GM19238 (cell line): ENCODE measurements around the gene TBC1D25.
"Not testable (repeated sequence)": the region's sequence is repeated elsewhere in the genome, so short reads cannot be mapped to it uniquely, and the experiment has no call there.

Experiments used
- DNase-seq: peaks from one replicate; pipeline ENCODE4 v3.0.0; 2011; ENCODE audit warnings: low spot score; ENCODE audit not compliant: insufficient read length

Gene TBC1D25

DNA sequence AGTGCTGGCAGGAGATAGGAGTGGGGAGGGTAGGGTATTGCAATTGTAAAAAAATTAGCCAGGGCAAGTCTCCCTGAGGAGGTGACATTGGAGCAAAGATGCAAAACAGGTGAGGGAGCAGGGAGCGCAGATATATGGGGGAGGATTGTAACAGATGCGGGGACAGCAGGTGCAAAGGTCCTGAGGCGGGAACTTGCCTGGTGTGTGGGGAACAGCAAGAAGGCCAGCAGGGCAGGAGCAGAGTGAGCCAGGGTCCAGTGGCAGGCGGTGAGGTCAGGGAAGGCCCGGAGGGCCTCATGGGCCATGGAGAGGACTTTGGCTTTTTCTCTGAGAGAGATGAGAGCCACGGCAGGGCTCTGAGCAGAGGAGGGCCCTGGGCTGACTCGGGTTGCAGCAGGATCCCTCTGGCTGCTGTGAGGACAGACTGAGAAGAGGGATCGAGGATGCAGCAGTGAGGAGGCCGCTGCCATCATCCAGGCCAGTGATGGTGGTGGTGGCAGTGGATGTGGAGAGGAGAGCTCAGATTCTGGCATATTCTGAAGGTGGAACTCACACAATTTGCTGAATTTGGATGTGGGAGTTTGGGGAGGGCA, 24.6 kb upstream of the TBC1D25 start:
- no peak for DNase-seq

DNA sequence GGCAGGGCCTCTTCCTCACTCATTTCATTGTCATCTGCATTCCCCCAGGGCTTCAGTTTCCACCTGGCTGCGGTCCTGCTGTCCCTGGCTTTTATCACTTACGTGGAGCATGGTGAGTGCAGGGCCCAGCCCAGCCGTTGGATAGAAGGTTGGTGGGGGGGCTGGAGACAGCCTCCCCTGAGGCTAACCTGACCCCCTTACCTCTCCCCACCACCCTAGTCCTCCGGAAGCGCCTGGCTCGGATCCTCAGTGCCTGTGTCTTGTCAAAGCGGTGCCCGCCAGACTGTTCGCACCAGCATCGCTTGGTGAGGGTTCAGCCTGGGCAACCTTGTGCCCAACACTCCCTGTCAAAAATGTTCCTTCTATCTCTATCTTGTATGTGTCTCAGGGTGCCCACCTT, 23.7 kb upstream of the TBC1D25 start:
- no peak for DNase-seq

DNA sequence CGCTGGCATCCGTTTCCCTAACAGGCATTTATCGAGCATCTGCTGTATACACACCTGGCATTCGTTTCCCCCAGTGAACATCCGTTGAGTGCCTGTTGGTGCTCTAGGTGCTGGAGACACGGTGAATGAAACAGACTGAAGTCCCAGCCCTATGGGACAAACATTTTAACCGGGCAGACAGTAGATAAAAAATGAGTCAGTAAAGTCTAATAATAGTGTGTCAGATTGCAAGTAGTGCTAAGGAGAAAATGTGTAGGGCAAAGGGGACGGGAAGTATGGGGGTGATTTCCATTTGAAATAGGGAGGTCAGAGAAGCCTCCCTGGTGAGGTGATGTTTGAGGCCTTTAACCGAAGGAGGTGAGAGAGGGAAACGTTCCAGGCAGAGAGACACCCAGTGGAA, 23.2 kb upstream of the TBC1D25 start:
- DNase-seq, result no peak

DNA sequence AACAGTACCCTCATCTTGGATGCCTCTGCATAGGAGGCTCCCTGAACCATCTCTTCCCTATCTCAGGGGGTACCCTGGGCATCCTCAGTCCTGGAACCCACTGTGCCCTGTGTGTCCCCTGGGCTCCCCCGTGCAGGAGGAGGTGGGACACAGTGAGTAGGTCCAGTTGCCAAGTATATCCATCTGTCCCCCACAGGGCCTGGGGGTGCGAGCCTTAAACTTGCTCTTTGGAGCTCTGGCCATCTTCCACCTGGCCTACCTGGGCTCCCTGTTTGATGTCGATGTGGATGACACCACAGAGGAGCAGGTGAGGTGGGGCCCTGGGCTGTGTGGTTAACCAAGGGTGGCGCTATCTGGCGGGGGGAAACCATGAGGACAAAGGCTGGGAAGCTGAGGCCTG, 22.5 kb upstream of the TBC1D25 start:
- no peak for DNase-seq

DNA sequence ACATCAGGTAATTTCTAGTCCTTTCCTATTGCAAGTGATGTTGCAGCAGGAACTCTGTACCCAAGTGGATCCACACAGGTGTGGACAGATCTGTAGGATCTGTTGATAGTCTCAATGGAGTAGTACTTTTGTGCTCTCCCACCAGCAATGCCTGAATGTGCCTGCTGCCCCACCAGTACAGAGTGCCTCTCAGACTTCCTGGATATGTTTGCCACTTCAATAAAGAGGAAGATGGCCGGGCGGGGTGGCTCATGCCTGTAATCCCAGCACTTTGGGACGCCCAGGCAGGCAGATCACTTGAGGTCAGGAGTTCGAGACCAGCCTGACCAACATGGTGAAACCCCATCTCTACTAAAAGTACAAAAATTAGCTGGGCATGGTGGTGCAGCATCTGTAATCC, 20.0 kb upstream of the TBC1D25 start:
- not testable (repeated sequence) for DNase-seq

DNA sequence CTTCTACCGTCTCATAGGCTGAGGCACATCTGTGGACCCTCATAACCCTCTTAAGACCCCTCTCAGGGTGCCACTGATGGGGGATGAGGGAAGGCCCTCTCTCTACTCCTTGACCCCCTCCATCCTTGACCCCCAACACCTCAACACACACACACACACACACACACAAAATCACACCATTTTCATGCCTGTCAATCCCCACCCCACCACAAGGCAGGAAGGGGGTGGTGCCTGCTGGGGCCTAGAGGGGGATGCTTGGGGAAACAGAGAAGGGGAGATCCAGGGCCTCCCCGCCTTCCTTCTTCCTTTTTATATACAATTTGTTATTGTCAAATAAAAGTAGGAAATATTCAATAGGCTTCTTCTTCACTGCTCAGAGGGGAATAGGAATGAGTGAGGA, 19.1 kb upstream of the TBC1D25 start:
- no peak for DNase-seq

DNA sequence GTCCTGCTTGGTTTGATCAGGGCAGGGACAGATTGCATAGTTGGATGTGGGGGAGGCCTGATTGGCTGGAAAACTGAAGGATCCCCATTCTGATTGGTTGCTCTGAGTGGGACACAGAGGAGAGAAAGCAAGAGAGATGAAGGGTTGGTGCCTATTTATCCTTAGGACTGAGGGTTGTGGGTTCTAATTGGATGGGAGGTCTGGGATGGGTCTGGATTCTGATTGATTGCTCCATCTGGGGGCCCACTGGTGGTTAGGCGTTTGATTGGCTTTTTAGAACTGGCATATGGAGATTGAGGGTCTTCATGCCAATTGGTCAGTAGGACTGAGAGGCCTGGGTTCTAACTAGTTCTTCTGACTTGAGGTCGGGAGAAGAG, 18.6 kb upstream of the TBC1D25 start:
- no peak for DNase-seq

DNA sequence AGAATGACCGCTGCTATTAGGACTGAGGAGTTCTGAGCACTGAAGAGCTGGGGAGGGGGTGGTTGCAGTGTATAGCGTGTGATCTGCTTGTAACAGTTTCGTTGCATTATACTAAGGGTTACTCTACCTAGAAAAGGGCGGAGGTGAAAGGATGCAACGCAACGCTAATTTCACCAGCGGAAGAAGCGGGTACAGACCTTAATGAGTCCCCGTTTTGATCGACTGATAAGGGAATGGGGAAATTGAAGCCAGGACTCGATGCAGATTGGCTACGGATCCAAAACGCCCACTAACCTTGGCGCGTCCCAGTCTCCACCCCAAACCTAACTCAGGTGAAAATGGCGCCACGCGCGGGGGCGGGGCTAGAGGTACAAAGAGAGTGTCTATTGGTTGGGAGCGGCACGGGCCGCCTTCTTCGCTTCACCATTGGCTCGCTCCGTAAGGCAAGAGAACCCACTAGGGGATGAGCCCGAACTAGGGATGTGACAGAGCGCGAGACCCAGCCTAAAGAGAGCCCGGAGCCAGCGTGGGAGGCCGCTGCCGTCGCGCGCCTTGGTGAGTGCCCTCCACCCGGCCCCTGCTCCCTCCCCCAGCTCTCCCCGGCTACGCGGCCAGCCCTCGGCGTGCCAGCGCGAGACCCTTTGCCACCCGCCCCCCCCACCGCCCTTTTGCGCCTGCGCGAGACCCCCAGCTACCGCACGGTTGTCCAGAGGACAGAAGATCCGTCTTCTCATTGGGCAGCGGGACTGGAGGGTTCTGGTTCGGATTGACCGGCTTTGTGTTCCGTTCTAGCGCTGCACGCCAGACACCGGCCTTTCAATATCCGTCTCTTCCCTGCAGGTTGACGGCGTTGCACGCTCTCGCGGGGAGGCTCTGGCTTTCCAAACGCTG, 17.9 kb upstream of the TBC1D25 start, which contains the start of gene EBP:
TSS of gene EBP (plus strand) at position 456 of the 891 bp plus-strand sequence. CDS start 1,964 bp downstream, outside the sequence.
- peak; percentile 78 for DNase-seq

DNA sequence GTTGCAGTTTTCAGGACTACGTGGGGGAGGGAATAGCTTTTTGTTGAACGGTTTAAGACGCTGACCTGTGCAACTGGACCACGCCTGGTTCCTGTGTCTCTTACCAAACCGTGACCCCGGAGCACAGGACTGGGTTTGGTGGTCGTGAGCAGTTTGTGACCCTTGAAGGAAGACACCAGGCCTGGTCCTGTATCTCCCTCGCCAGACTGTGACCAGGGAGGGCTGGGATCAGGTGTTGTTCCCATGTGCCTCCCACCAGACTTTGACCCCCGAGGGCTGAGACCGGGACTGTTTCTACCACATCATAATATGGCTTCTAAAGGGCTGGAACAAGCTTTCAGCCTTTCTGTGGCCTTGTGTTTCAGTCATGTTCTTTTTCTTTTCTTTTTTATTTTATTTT, 17.2 kb upstream of the TBC1D25 start:
- DNase-seq, result no peak

DNA sequence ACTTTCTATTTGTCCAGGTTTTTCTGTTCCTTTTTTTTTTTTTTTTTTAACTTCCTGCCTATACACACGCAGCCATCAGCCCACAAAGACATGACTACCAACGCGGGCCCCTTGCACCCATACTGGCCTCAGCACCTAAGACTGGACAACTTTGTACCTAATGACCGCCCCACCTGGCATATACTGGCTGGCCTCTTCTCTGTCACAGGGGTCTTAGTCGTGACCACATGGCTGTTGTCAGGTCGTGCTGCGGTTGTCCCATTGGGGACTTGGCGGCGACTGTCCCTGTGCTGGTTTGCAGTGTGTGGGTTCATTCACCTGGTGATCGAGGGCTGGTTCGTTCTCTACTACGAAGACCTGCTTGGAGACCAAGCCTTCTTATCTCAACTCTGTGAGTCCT, 15.8 kb upstream of the TBC1D25 start:
- no peak for DNase-seq

DNA sequence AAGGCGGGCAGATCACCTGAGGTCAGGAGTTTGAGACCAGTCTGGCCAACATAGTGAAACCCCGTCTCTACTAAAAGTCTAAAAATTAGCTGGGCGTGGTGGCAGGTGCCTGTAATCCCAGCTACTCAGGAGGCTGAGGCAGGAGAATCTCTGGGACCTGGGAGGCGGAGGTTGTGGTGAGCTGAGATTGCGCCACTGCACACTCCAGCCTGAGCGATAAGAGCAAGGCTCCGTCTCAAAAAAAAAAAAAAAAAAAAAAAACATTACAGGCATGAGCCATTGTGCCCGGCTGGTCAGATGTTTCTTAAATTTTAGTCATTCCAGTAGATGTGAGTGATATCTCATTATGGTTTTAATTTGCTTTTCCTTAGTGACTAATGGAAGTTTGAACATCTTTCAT, 13.7 kb upstream of the TBC1D25 start:
- DNase-seq, result not testable (repeated sequence)

DNA sequence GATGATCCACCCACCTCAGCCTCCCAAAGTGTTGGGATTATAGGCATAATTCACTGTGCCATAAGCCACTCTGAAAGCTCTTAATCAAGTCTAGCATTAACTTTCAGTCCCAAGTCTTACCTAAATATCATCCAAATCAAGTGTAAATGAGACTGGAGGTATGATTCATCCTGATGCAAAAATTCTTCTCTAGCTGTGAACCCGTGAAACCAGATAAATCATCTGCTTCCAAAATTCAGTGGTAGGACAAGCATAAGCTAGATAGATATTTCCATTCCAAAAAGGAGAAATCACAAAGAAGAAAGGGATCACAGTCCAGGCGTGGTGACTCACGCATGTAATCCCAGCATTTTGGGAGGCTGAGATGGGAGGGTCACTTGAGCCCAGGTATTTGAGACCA, 8.8 kb upstream of the TBC1D25 start:
- DNase-seq, result no peak

DNA sequence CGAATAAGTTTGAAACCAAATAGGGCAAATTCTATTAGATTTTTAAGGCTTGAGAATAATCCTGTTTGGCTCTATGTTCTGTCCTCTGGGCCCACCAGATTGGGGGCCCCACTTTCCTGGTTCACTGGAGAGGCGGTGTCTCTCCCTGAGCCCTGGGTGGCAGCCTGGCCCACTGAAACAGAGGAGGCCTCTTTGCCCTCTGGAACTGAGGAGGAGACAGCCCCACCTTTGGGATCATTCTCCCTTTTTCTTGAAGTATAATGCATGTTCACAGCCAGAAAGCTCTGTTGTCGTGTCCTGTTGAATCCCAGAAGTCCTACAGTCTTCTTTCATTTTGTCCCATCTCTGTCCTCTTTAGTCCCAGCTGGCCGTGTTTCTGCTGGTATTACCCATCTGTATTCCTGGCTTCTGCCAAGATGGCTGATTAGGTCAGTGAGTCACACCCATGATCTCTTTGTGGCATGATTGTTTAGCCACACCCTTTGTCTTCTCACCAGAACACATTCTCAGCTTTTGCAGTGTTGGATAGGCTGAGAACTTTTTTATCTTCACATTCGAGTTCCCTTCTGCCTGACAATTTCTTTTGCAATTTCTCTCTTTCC, 8.1 kb upstream of the TBC1D25 start:
- no peak for DNase-seq

DNA sequence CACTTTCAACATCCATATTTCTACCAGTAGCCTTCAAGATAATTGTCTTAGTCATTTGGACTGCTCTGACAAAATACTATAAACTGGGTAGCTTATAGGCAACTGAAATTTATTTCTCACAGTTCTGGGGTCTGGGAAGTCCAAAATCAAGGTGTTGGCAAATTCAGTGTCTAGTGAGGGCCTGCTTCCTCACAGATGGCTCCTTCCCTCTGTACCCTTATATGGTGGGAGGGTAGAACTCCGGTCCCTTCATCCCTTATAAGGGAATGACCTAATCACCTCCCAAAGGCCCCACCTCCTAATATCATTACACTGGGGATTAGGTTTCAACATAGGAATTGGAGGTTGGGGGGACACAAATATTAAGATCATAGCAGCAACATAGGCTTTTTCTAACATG, 7.4 kb upstream of the TBC1D25 start:
- DNase-seq, result no peak

DNA sequence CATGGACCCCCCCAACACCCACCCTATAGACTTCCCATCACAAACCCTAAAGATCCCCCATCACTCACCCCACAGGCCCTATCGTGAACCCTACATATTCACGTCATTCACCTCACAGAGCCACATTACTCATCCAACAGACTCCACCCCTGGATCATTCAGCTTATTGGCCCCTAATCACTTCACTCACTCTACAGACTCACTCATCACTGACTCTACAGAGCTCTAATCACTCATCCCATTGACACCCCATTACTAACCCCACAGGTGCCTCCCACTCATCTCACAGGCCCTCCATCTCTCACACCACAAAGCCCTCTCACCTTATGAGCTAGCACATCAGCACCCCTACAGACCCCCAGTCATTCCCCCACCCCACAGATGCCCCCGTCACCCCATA, 6.3 kb upstream of the TBC1D25 start:
- no peak for DNase-seq

DNA sequence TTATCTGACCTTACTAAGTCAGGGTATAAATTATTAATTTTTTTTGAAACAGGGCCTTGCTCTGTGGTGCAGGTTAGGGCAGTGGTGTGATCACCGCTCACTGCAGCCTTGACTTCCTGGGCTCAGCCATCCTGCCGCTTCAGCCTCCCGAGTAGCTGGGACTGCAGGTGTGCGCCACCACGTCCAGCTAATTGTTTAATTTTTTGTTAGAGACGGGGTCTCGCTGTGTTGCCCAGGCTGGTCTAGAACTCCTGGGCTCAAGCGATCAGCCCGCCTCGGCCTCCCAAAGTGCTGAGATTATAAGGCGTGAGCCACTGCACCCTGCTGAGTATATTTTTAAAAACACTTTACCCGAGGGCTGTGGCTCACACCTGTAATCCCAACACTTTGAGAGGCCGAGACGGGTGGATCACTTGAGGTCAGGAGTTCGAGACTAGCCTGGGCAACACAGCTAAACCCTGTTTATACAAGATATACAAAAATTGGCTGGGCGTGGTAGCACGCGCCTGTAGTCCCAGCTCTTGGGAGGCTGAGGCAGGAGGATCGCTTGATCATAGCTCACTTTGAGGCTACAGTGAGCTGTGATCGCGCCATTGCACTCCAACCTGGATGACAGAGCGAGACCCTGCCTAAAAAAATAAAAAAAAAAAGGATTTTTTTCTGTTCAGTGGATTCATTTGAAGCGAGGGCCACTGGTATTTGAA, 721 bp upstream of the TBC1D25 start:
- DNase-seq, result no peak

DNA sequence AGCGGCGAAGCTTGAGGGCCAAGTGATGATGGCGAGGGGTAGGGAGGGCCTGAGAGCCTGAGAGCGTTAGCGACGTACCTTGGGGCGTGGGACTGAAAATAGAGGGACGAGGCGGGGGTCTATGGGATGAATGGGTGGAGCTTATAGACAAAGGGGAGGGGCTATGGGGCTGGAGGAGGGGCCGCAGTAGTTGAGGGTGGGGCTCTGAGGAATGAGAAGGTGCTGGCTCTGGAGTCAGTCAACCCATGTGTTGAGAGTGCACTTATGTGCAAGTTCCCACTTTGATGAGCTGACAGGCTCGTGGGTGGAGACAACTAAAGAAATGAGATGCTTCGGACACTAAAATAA, 488 bp downstream of the TBC1D25 start:
- no peak for DNase-seq

DNA sequence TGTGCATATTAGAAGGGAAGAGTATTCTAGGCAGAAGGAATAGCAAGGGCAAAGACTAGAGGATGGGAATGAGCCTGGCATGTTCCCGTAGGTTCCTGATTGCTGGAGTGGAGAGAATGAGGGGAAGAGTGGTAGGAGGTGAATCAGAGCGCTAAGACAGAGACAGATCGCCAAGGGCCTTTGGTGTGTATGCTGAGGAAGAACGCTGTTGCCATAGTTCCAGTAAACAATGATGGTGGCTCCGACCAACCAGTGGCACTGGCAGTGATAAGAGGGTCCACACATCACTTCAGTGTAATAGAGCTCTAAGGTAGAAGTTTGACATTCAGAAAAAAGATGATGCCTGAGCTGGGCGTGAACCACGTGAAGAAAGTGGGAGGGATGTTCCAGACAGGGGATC, 966 bp downstream of the TBC1D25 start:
- no peak for DNase-seq

DNA sequence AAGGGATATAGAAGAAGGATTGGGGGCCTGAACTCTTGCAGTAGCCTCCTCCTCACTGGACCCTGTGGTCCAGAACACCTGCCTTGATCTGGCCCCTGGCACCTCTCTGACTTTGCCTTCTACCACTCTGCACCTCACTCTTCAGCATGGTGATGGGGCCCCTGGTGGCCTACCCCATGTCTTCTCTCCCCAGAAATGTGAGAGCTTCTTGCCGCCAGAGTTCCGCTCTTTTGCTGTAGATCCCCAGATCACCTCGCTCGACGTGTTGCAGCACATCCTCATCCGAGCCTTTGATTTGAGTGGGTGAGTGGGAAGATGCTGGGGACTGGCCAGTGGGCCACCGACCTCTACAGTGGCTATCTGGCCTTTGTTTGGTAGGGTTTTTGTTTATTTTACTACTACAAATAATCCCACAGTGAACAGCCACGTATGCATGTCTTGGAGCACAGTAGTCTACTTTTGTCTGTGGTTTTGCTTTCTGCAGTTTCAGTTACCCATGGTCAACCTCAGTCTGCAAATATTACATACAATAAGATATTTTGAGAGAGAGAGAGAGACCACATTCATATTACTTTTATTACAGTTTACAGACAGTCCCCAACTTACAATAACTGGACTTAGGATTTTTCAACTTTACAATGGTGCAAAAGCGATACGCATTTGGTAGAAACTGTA, 1.8 kb downstream of the TBC1D25 start:
- DNase-seq, result no peak

DNA sequence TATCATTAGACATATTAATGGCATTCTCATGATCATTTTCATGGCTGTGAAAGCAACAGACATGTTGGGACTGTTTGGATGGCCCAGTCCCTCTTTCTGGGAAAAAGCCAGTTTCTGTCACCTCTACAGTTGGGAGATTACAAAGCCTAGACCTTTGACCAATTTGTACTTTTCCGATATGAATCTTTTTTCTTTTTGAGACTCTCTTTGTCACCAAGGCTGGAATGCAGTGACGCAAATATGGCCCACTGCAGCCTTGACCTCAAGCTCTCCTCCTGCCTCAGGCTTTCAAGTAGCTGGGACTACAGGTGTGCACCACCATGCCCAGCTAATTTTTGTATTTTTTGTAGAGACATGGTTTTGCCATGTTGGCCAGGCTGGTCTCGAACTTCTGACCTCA, 9.4 kb downstream of the TBC1D25 start:
- DNase-seq, result no peak

DNA sequence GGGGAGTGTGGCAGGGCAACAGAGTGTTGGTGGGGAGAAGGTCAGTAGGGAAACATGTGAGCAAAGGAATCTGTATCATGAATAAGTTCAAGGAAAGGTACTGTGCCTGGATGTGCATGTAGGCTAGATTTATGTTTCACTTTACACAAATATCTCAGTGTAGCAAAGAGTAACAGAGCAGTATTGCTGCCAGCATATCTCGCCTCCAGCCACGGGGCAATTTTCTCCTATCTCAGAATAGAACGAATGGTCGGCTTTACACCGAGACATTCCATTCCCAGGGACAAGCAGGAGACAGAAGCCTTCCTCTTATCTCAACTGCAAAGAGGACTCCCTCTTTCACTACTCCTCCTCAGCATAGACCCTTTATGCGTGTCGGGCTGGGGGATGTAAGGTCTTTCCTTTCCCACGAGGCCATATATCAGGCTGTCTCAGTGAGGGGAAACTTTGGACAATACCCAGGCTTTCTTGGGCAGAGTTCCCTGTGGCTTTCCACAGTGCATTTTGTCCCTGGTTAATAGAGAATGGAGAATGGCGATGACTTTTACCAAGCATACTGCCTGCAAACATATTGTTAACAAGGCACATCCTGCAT, 16.3 kb downstream of the TBC1D25 start:
- not testable (repeated sequence) for DNase-seq
